B cell (primary cell): ENCODE measurements around the gene GSE1. TPM values are rescaled to one million over a fixed set of nuclear protein-coding genes. Genes with fewer than 3 reads are reported as not detected.

Source experiments
- ATAC-seq: fragments of 200-7000 bp; cut with Tn5 transposase; one replicate; pipeline ENCODE4 v1.10.0; 2021; ENCODE audit warnings: low read depth, mild to moderate bottlenecking, moderate number of reproducible peaks, moderate library complexity
- CTCF ChIA-PET: fragments of 350-600 bp; sonication (Branson Sonifier 250); formaldehyde crosslinking; loops from one replicate; lab custom pipeline; 2021; ENCODE audit warnings: antibody characterized with exemption, inconsistent platforms; lab: Charles Lee
- POLR2A ChIA-PET: fragments of 350-600 bp; sonication (Branson Sonifier 250); formaldehyde crosslinking; loops from one replicate; lab custom pipeline; 2021; ENCODE audit warnings: antibody characterized with exemption; lab: Charles Lee
- DNase-seq: peaks from one replicate; pipeline ENCODE4 v3.0.0; 2013
- H2AFZ ChIP-seq: 2 replicates; pipeline ENCODE4 v1.6.1; 2012; ENCODE audit warnings: mild to moderate bottlenecking, low read depth, low read length; ENCODE audit not compliant: insufficient read depth, poor library complexity, severe bottlenecking
- H3K27ac ChIP-seq, 2 donors: 1 replicate in 1 of 2; 2 replicates in 1 of 2; pipeline ENCODE4 v1.5.1; 2012 to 2013; ENCODE audit warnings: low read length in 2 of 2, mild to moderate bottlenecking in 2 of 2, moderate library complexity in 1 of 2
- H3K27me3 ChIP-seq, 4 experiments: fragments of 200-600 bp in 1 of 4; sonication (generic) in 1 of 4; replicated peaks in 1 of 4; 1 replicate in 2 of 4; 2 replicates in 2 of 4; pipeline versions ENCODE4 v1.6.1 to v1.7.0; 2013 to 2016; ENCODE audit warnings: low read length in 3 of 4, mild to moderate bottlenecking in 2 of 4, mixed read lengths in 1 of 4, moderate library complexity in 1 of 4; ENCODE audit not compliant: insufficient read depth in 4 of 4, control insufficient read depth in 3 of 4; ENCODE audit errors: control extremely low read depth in 1 of 4
- H3K36me3 ChIP-seq, 2 experiments: replicated peaks in 1 of 2; 1 replicate in 1 of 2; 2 replicates in 1 of 2; pipeline versions ENCODE4 v1.6.1 to v1.7.1; 2013; ENCODE audit warnings: low read length in 1 of 2; ENCODE audit not compliant: insufficient read depth in 2 of 2, control insufficient read depth in 1 of 2; ENCODE audit errors: control extremely low read depth in 1 of 2, extremely low read depth in 1 of 2
- H3K4me1 ChIP-seq, 2 donors: fragments of 200-600 bp in 1 of 2; sonication (generic) in 1 of 2; 1 replicate in 1 of 2; 2 replicates in 1 of 2; pipeline versions ENCODE4 v1.5.1 to v1.6.1; 2013 to 2017; ENCODE audit warnings: low read length in 2 of 2; ENCODE audit not compliant: control insufficient read depth in 2 of 2, insufficient read depth in 2 of 2
- H3K4me2 ChIP-seq: replicated peaks from 2 replicates; pipeline ENCODE3; 2012; ENCODE audit warnings: mild to moderate bottlenecking, low read depth, low read length; ENCODE audit not compliant: poor library complexity, severe bottlenecking
- H3K4me3 ChIP-seq, 5 experiments: fragments of 200-600 bp in 1 of 5; sonication (generic) in 1 of 5; 1 replicate in 3 of 5; 2 replicates in 2 of 5; pipeline versions ENCODE4 v1.5.1 to v1.7.0; 2011 to 2016; ENCODE audit warnings: low read length in 4 of 5, mild to moderate bottlenecking in 4 of 5, low read depth in 2 of 5, control low read depth in 1 of 5, moderate library complexity in 1 of 5; ENCODE audit not compliant: insufficient read depth in 1 of 5; ENCODE audit errors: control extremely low read depth in 1 of 5, extremely low read depth in 1 of 5
- H3K79me2 ChIP-seq: fragments of 200-600 bp; sonication (generic); one replicate; pipeline ENCODE4 v1.6.0; 2016; ENCODE audit warnings: low read length; ENCODE audit not compliant: control insufficient read depth, insufficient read depth
- H3K9ac ChIP-seq: fragments of 200-600 bp; sonication (generic); 2 replicates; pipeline ENCODE4 v1.6.1; 2017; ENCODE audit warnings: mild to moderate bottlenecking, low read length, moderate library complexity
- H3K9me3 ChIP-seq, 3 donors: one replicate each; pipeline versions ENCODE4 v1.6.1 to v1.7.1; 2013; ENCODE audit warnings: low read length in 2 of 3; ENCODE audit not compliant: control insufficient read depth in 2 of 3, insufficient read depth in 1 of 3; ENCODE audit errors: control extremely low read depth in 1 of 3
- H4K20me1 ChIP-seq: 2 replicates; pipeline ENCODE4 v1.6.0; 2012; ENCODE audit warnings: mild to moderate bottlenecking, low read length; ENCODE audit not compliant: insufficient read depth, control insufficient read depth, poor library complexity, severe bottlenecking
- H3K27ac Mint-ChIP-seq: one replicate; pipeline ENCODE4 v1.8.0; 2021; ENCODE audit warnings: mixed read lengths
- H3K27me3 Mint-ChIP-seq: one replicate; pipeline ENCODE4 v1.8.0; 2021; ENCODE audit warnings: mixed read lengths
- H3K4me1 Mint-ChIP-seq: one replicate; pipeline ENCODE4 v1.8.0; 2021; ENCODE audit warnings: mixed read lengths
- H3K4me3 Mint-ChIP-seq: one replicate; pipeline ENCODE4 v1.8.0; 2021; ENCODE audit warnings: mixed read lengths
- H3K9me3 Mint-ChIP-seq: one replicate; pipeline ENCODE4 v1.8.0; 2022; ENCODE audit warnings: mixed read lengths; ENCODE audit not compliant: insufficient read depth
- EZH2 ChIP-seq: IDR thresholded peaks from 2 replicates; pipeline ENCODE4 v1.6.1; 2012; ENCODE audit warnings: borderline replicate concordance, low read depth, mild to moderate bottlenecking, moderate library complexity, low read length; ENCODE audit not compliant: insufficient read depth, poor library complexity, severe bottlenecking
- whole genome bisulfite sequencing: methylation state at CpG from one replicate; pipeline ENCODE4 v1.1.5; 2013; ENCODE audit warnings: missing lambda C conversion rate; ENCODE audit not compliant: insufficient coverage; 5-methylcytosine and 5-hydroxymethylcytosine counted together
- intact Hi-C: fragments of 100-400 bp; cut with micrococcal nuclease; formaldehyde crosslinking; loops from one replicate; pipeline ENCODE4 v1.10.0; 2022
- polyA plus RNA-seq: library from polyadenylated mRNA; depleted of rRNA; stranded (reverse); fragments of >200 nt; gene quantifications from 2 replicates; pipeline ENCODE4 v1.2.3, GENCODE V29; 2012
- total RNA-seq, 2 donors: library from RNA; stranded (reverse); fragments of 120-200 nt in 1 of 2; gene quantifications; 1 replicate in 1 of 2; 2 replicates in 1 of 2; pipeline versions ENCODE4 v1.2.3 to v1.2.4, GENCODE V29; 2013 to 2022
- TF ChIP-seq, protein P1 (sequence below): fragments of 200-600 bp; IDR thresholded peaks from one replicate; pipeline ENCODE4 v1.8.0; 2022; ENCODE audit warnings: antibody characterized with exemption, mild to moderate bottlenecking

Gene GSE1
- total and polyA plus RNA-seq, 2 donors (not counting 1 experiment from before 2014, with no cell fraction given): 57.3 to 76.1 TPM

DNA sequence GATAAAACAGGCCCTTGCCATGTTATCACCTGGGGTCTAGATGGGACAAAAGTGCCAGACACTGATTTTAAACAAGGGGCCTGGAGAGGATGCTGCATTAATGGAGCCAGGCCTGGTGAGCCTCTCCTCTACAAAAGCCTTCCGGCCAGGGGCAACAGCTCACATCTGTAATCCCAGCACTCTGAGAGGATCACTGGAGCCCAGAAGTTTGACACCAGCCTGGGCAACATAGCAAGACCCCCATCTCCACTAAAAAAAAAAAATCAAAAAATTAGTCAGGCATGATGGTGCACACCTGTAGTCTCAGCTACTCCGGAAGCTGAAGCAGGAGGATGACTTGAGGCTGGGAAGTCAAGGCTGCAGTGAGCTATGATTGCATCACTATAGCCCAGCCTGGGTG lies 72.1 kb downstream of the GSE1 start:
- Histone ChIP-seq H3K4me3 (no peak overlapping the region), H3K9me3 (no peaks in the 10 kb centered on the region), H3K36me3 (no peaks in the 10 kb centered on the region), H4K20me1 (no peaks in the 10 kb centered on the region), H3K27ac (no peak overlapping the region), H2AFZ (no peak overlapping the region), H3K4me2 (no peak overlapping the region), H3K9ac (no peak overlapping the region), H3K79me2 (peaks cover 30% of the 10 kb centered on the region), H3K27me3 (peaks cover 0 to 10% (median 3%) of the 10 kb centered on the region in 4 experiments), H3K4me1 (peaks cover 22 to 38% of the 10 kb centered on the region in 2 donors)
- intact Hi-C loops: loop anchor here (5.0 kb wide), 2 partner anchors 52 to 68 kb away; no protein-coding TSS in a partner anchor
- WGBS: 90% methylated on average over 2 of the region's 2 CpGs
- no peaks in the 10 kb centered on the region for H3K9me3 Mint-ChIP-seq
- H3K4me1 Mint-ChIP-seq: peaks cover 29% of the 10 kb centered on the region
- ChIA-PET POLR2A (interaction anchor here (0.6 to 0.7 kb wide), 3 partner anchors 71 to 657 kb away, joined by 3 to 4 read pairs (median 3); no protein-coding TSS in a partner anchor), CTCF (interaction anchor here (0.6 to 1.9 kb wide), 7 partner anchors 9 to 297 kb away, joined by 3 to 5 read pairs (median 3); no protein-coding TSS in a partner anchor)
- H3K27me3 Mint-ChIP-seq: no peaks in the 10 kb centered on the region
- TF ChIP-seq, protein P1, sequence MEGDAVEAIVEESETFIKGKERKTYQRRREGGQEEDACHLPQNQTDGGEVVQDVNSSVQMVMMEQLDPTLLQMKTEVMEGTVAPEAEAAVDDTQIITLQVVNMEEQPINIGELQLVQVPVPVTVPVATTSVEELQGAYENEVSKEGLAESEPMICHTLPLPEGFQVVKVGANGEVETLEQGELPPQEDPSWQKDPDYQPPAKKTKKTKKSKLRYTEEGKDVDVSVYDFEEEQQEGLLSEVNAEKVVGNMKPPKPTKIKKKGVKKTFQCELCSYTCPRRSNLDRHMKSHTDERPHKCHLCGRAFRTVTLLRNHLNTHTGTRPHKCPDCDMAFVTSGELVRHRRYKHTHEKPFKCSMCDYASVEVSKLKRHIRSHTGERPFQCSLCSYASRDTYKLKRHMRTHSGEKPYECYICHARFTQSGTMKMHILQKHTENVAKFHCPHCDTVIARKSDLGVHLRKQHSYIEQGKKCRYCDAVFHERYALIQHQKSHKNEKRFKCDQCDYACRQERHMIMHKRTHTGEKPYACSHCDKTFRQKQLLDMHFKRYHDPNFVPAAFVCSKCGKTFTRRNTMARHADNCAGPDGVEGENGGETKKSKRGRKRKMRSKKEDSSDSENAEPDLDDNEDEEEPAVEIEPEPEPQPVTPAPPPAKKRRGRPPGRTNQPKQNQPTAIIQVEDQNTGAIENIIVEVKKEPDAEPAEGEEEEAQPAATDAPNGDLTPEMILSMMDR: no peak
- TF ChIP-seq EZH2: no peak
- H3K4me3 Mint-ChIP-seq: no peak overlapping the region
- no peak for DNase-seq
- ATAC-seq: no peak
- no peak overlapping the region for H3K27ac Mint-ChIP-seq

DNA sequence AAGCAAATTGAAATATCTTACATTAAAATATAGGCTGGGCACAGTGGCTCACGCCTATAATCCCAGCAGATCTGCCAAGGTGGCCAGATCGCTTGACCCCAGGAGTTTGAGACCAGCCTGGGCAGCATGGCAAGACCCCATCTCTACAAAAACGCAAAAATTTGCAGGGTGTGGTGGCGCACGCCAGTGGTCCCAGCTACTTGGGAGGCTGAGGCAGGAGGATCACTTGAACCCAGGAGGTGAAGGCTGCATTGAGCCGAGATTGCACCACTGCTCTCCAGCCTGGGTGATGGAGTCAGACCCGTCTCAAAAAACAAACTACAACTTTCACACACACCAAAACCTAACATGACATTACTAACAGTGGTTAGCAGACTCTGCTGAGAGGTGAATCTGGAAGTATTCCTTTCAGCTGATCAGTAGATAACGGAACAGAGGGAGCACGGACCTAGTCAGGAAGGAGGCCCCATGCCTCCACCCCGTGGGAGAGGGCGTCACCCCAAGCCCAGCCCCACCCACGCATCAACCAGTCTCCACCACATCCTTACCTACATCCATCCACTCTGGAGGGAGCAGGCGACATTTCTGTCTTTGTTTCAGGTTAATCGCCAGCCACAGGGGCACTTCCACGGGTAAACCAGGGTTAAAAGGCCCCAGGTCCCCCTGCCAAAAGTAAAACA lies 73.9 kb downstream of the GSE1 start:
- Histone ChIP-seq H4K20me1 (no peaks in the 10 kb centered on the region), H3K4me3 (no peak overlapping the region), H3K4me1 (peaks cover 15 to 29% of the 10 kb centered on the region in 2 donors), H3K79me2 (peaks cover 30% of the 10 kb centered on the region), H2AFZ (no peak overlapping the region), H3K27me3 (peaks cover 0 to 13% (median 3%) of the 10 kb centered on the region in 4 experiments), H3K4me2 (no peak overlapping the region), H3K27ac (no peak overlapping the region), H3K9me3 (no peaks in the 10 kb centered on the region), H3K9ac (no peak overlapping the region), H3K36me3 (no peaks in the 10 kb centered on the region)
- no peaks in the 10 kb centered on the region for H3K27me3 Mint-ChIP-seq
- no peaks in the 10 kb centered on the region for H3K9me3 Mint-ChIP-seq
- DNase-seq: no peak
- peaks cover 19% of the 10 kb centered on the region for H3K4me1 Mint-ChIP-seq
- CTCF ChIA-PET: interaction anchor here (1.4 to 4.2 kb wide), 3 partner anchors 27 to 73 kb away, joined by 4 to 14 read pairs (median 5); no protein-coding TSS in a partner anchor
- POLR2A ChIA-PET: no interaction called here
- peak overlapping the region; percentile 74 for H3K4me3 Mint-ChIP-seq
- TF ChIP-seq, protein P1: no peak
- no peak for ATAC-seq
- 92% methylated on average over 10 of the region's 15 CpGs for WGBS
- intact Hi-C loops: loop anchor here (5.0 kb wide), 2 partner anchors 50 to 70 kb away; no protein-coding TSS in a partner anchor
- H3K27ac Mint-ChIP-seq: no peak overlapping the region
